Neuronal stem cell (in vitro differentiated cells): Measurements from ENCODE around the gene PBOV1.

Experiments
- DNase-seq: peaks from one replicate; pipeline ENCODE4 v3.0.0-alpha.2; 2013; ENCODE audit warnings: low spot score
- H2AFZ ChIP-seq: one replicate; pipeline ENCODE4 v1.6.1; 2013; ENCODE audit warnings: mild to moderate bottlenecking, low read length, inconsistent platforms
- H2AK5ac ChIP-seq: 2 replicates; pipeline ENCODE4 v1.6.1; 2013; ENCODE audit warnings: low read depth, mild to moderate bottlenecking, inconsistent platforms, low read length, moderate library complexity, mixed read lengths
- H2BK120ac ChIP-seq: 2 replicates; pipeline ENCODE4 v1.6.1; 2013; ENCODE audit warnings: low read depth, mild to moderate bottlenecking, inconsistent platforms, low read length, moderate library complexity, mixed read lengths
- H2BK12ac ChIP-seq: one replicate; pipeline ENCODE4 v1.6.1; 2013; ENCODE audit warnings: low read length, inconsistent platforms
- H2BK15ac ChIP-seq: 2 replicates; pipeline ENCODE4 v1.6.1; 2013; ENCODE audit warnings: mild to moderate bottlenecking, low read length, inconsistent platforms, mixed read lengths
- H2BK5ac ChIP-seq: one replicate; pipeline ENCODE4 v1.6.1; 2013; ENCODE audit warnings: inconsistent platforms, mild to moderate bottlenecking, low read length, moderate library complexity
- H3K14ac ChIP-seq: one replicate; pipeline ENCODE4 v1.6.1; 2013; ENCODE audit warnings: low read length, inconsistent platforms
- H3K18ac ChIP-seq: 2 replicates; pipeline ENCODE4 v1.6.1; 2013; ENCODE audit warnings: low read length, inconsistent platforms
- H3K23ac ChIP-seq: 2 replicates; pipeline ENCODE4 v1.6.1; 2013; ENCODE audit warnings: low read depth, mild to moderate bottlenecking, mixed read lengths, low read length, inconsistent platforms; ENCODE audit not compliant: poor library complexity
- H3K27ac ChIP-seq: replicated peaks from 3 replicates; pipeline ENCODE4 v1.5.1; 2013; ENCODE audit warnings: low read length, inconsistent platforms
- H3K27me3 ChIP-seq, 3 experiments: 2 replicates each; pipeline ENCODE4 v1.6.1; 2013; ENCODE audit warnings: low read length in 3 of 3, mild to moderate bottlenecking in 2 of 3, inconsistent platforms in 1 of 3, low read depth in 1 of 3, mixed read lengths in 1 of 3, moderate library complexity in 1 of 3; ENCODE audit not compliant: control insufficient read depth in 3 of 3, insufficient read depth in 3 of 3
- H3K36me3 ChIP-seq, 2 donors: replicated peaks in 1 of 2; 2 replicates each; pipeline ENCODE4 v1.6.1; 2013; ENCODE audit warnings: low read length in 2 of 2; ENCODE audit not compliant: control insufficient read depth in 2 of 2, insufficient read depth in 2 of 2
- H3K4ac ChIP-seq: 2 replicates; pipeline ENCODE4 v1.6.1; 2013; ENCODE audit warnings: inconsistent platforms, mild to moderate bottlenecking, low read length, moderate library complexity
- H3K4me1 ChIP-seq, 2 donors: 1 replicate in 1 of 2; 2 replicates in 1 of 2; pipeline ENCODE4 v1.6.1; 2013; ENCODE audit warnings: low read length in 2 of 2, low read depth in 1 of 2; ENCODE audit not compliant: control insufficient read depth in 2 of 2, insufficient read depth in 1 of 2
- H3K4me2 ChIP-seq: one replicate; pipeline ENCODE4 v1.6.1; 2013; ENCODE audit warnings: mild to moderate bottlenecking, low read length, inconsistent platforms; ENCODE audit not compliant: insufficient read depth, poor library complexity, severe bottlenecking
- H3K4me3 ChIP-seq, 2 donors: 2 replicates each; pipeline ENCODE4 v1.5.1; 2013; ENCODE audit warnings: low read length in 2 of 2, mild to moderate bottlenecking in 2 of 2, inconsistent platforms in 1 of 2, moderate library complexity in 1 of 2
- H3K79me1 ChIP-seq: one replicate; pipeline ENCODE4 v1.6.1; 2013; ENCODE audit warnings: low read depth, mild to moderate bottlenecking, inconsistent platforms, low read length, moderate library complexity
- H3K9ac ChIP-seq: one replicate; pipeline ENCODE4 v1.6.1; 2013; ENCODE audit warnings: mild to moderate bottlenecking, low read depth, low read length, inconsistent platforms; ENCODE audit not compliant: poor library complexity
- H3K9me3 ChIP-seq, 2 donors: replicated peaks in 1 of 2; 2 replicates each; pipeline versions ENCODE3 to v1.6.1; 2013; ENCODE audit warnings: low read length in 2 of 2, mild to moderate bottlenecking in 2 of 2, inconsistent platforms in 1 of 2, low read depth in 1 of 2, mixed read lengths in 1 of 2, moderate library complexity in 1 of 2; ENCODE audit not compliant: control insufficient read depth in 2 of 2, insufficient read depth in 1 of 2
- H4K8ac ChIP-seq: one replicate; pipeline ENCODE4 v1.6.1; 2013; ENCODE audit warnings: low read depth, mild to moderate bottlenecking, inconsistent platforms, low read length, moderate library complexity
- H4K91ac ChIP-seq: one replicate; pipeline ENCODE4 v1.6.1; 2013; ENCODE audit warnings: low read length, low read depth, mild to moderate bottlenecking, inconsistent platforms; ENCODE audit not compliant: poor library complexity
- WGBS, 2 donors: extraction: QIAGEN DNeasy Blood & Tissue Kit; methylation state at CpG; one replicate each; pipeline ENCODE4 v1.1.7; 2013; ENCODE audit warnings: missing lambda C conversion rate in 2 of 2, mixed read lengths in 1 of 2; ENCODE audit not compliant: insufficient read length in 2 of 2, insufficient replicate concordance in 1 of 2; ENCODE audit errors: extremely low coverage in 2 of 2; 5-methylcytosine and 5-hydroxymethylcytosine counted together

The PBOV1 gene

GRCh38 chr6:138226700-138227315, 8.5 kb upstream of the PBOV1 start:
- no CpG with 5 or more reads among the region's 4 CpGs for WGBS, 2 donors
- Histone ChIP-seq H2AK5ac (no peak overlapping the region), H3K18ac (no peak overlapping the region), H4K8ac (no peak overlapping the region), H3K4me2 (no peak overlapping the region), H3K27ac (no peak overlapping the region), H3K4me3 (no peak overlapping the region), H3K9me3 (no peaks in the 10 kb centered on the region), H2BK12ac (no peak overlapping the region), H2AFZ (no peak overlapping the region), H2BK5ac (no peak overlapping the region), H3K4me1 (peaks cover 0 to 7% of the 10 kb centered on the region in 2 donors), H2BK15ac (no peak overlapping the region), H3K79me1 (no peaks in the 10 kb centered on the region), H4K91ac (no peak overlapping the region), H2BK120ac (no peak overlapping the region), H3K23ac (no peak overlapping the region), H3K14ac (no peak overlapping the region), H3K36me3 (no peaks in the 10 kb centered on the region), H3K9ac (no peak overlapping the region), H3K4ac (no peak overlapping the region), H3K27me3 (peaks cover 0 to 3% (median 0%) of the 10 kb centered on the region in 3 experiments)
- no peak for DNase-seq

- no peak overlapping the region for H2BK120ac ChIP-seq
- no peaks in the 10 kb centered on the region for H3K79me1 ChIP-seq
- no peak overlapping the region for H2BK15ac ChIP-seq
- H3K9ac ChIP-seq, result no peak overlapping the region
- peaks cover 0 to 3% (median 0%) of the 10 kb centered on the region in 3 experiments for H3K27me3 ChIP-seq
- no peak overlapping the region for H2BK5ac ChIP-seq
- H3K36me3 ChIP-seq, result no peaks in the 10 kb centered on the region
- H3K4me1 ChIP-seq, result peaks cover 0 to 7% of the 10 kb centered on the region in 2 donors
- no peak overlapping the region for H4K91ac ChIP-seq
- WGBS, 2 donors, result no CpG with 5 or more reads among the region's 4 CpGs
- no peak overlapping the region for H3K4me3 ChIP-seq
- H2BK12ac ChIP-seq, result no peak overlapping the region
- no peak for DNase-seq
- no peak overlapping the region for H3K14ac ChIP-seq
- H3K27ac ChIP-seq, result no peak overlapping the region
- H3K18ac ChIP-seq, result no peak overlapping the region
- H3K4ac ChIP-seq, result no peak overlapping the region
- H2AFZ ChIP-seq, result no peak overlapping the region
- H2AK5ac ChIP-seq, result no peak overlapping the region
- H3K23ac ChIP-seq, result no peak overlapping the region
- no peaks in the 10 kb centered on the region for H3K9me3 ChIP-seq
- no peak overlapping the region for H3K4me2 ChIP-seq
- H4K8ac ChIP-seq, result no peak overlapping the region
These were observed 7.7 kb upstream of the PBOV1 start for GRCh38 chr6:138225953-138226352.

- Histone ChIP-seq H3K23ac (no peak overlapping the region), H2AFZ (no peak overlapping the region), H3K27me3 (peaks cover 0 to 3% (median 0%) of the 10 kb centered on the region in 3 experiments), H3K4ac (no peak overlapping the region), H3K36me3 (no peaks in the 10 kb centered on the region), H4K8ac (no peak overlapping the region), H3K4me3 (no peak overlapping the region), H3K4me2 (no peak overlapping the region), H2BK5ac (no peak overlapping the region), H3K79me1 (no peaks in the 10 kb centered on the region), H2BK15ac (no peak overlapping the region), H3K4me1 (peaks cover 0 to 2% of the 10 kb centered on the region in 2 donors), H2BK120ac (no peak overlapping the region), H2BK12ac (no peak overlapping the region), H3K27ac (no peak overlapping the region), H3K9ac (no peak overlapping the region), H2AK5ac (no peak overlapping the region), H3K18ac (no peak overlapping the region), H3K14ac (no peak overlapping the region), H3K9me3 (no peaks in the 10 kb centered on the region), H4K91ac (no peak overlapping the region)
- WGBS, 2 donors, result no CpG with 5 or more reads among the region's 4 CpGs
- no peak for DNase-seq
These were observed 4.7 kb upstream of the PBOV1 start for GRCh38 chr6:138222901-138223546.

GRCh38 chr6:138219901-138220300, 1.6 kb upstream of the PBOV1 start:
- H3K18ac ChIP-seq, result no peak overlapping the region
- H2BK15ac ChIP-seq, result no peak overlapping the region
- H3K27ac ChIP-seq, result no peak overlapping the region
- H3K36me3 ChIP-seq, result no peaks in the 10 kb centered on the region
- no peak overlapping the region for H3K23ac ChIP-seq
- no peak for DNase-seq
- no peak overlapping the region for H3K9ac ChIP-seq
- no peaks in the 10 kb centered on the region for H3K4me1 ChIP-seq
- H2BK120ac ChIP-seq, result no peak overlapping the region
- no peak overlapping the region for H3K4me3 ChIP-seq
- no peak overlapping the region for H2AFZ ChIP-seq
- H2BK5ac ChIP-seq, result no peak overlapping the region
- H4K8ac ChIP-seq, result no peak overlapping the region
- no peak overlapping the region for H2AK5ac ChIP-seq
- no peaks in the 10 kb centered on the region for H3K27me3 ChIP-seq
- no peak overlapping the region for H4K91ac ChIP-seq
- H3K4me2 ChIP-seq, result no peak overlapping the region
- no peaks in the 10 kb centered on the region for H3K79me1 ChIP-seq
- H3K14ac ChIP-seq, result no peak overlapping the region
- WGBS, 2 donors, result no CpG with 5 or more reads among the region's 4 CpGs
- no peak overlapping the region for H3K4ac ChIP-seq
- H2BK12ac ChIP-seq, result no peak overlapping the region
- H3K9me3 ChIP-seq, result no peaks in the 10 kb centered on the region
